Keratinocyte (primary cell): ENCODE data around the gene HYKK.

Source experiments
- CTCF ChIP-seq, 3 experiments: IDR thresholded peaks in 1 of 3; conservative IDR thresholded peaks in 1 of 3; optimal IDR thresholded peaks in 1 of 3; 2 replicates in 2 of 3; 3 replicates in 1 of 3; pipeline versions ENCODE3 to v1.5.1; 2011; ENCODE audit warnings: low read length in 3 of 3, mild to moderate bottlenecking in 3 of 3, moderate library complexity in 2 of 3, control low read depth in 1 of 3, inconsistent platforms in 1 of 3; ENCODE audit not compliant: insufficient read depth in 2 of 3; ENCODE audit errors: extremely low read depth in 1 of 3
- EZH2 ChIP-seq: IDR thresholded peaks from one replicate; pipeline ENCODE4 v1.6.1; 2012; ENCODE audit warnings: inconsistent platforms, mild to moderate bottlenecking, low read length, moderate library complexity

- TF ChIP-seq CTCF (optimal IDR thresholded peaks at IDR 0.05 in 1 of 3, IDR thresholded peaks at IDR 0.05 in 1 of 3, conservative IDR thresholded peaks at IDR 0.05 in 1 of 3; ENCODE audit: extremely low read depth in 1 of 3, insufficient read depth in 2 of 3, low read length in 3 of 3) (no peak), EZH2 (no peak)
These were observed 34.3 kb downstream of the HYKK start for GRCh38 chr15:78541744-78542034.
